Heart left ventricle (tissue), 16 donors: Measurements from ENCODE around the gene GCFC2. TPM values are rescaled to one million over a fixed set of nuclear protein-coding genes. Genes with fewer than 3 reads are reported as not detected.

Source experiments
- ATAC-seq, 4 donors: fragments of 200-7000 bp; cut with Tn5 transposase; one replicate each; pipeline ENCODE4 v1.9.1; 2020 to 2022; ENCODE audit warnings: moderate library complexity in 4 of 4, mild to moderate bottlenecking in 3 of 4, moderate number of reproducible peaks in 1 of 4
- DNase-seq, 5 donors: peaks; one replicate each; pipeline ENCODE4 v3.0.0-alpha.2; 2020
- H3K27ac ChIP-seq, 12 donors: fragments of 200-600 bp; sonication (generic) in 4 of 12; one replicate each; pipeline versions ENCODE4 v1.5.0 to v1.8.0; 2016 to 2022; ENCODE audit warnings: mild to moderate bottlenecking in 2 of 12
- H3K27me3 ChIP-seq, 9 donors: fragments of 200-600 bp; sonication (generic) in 2 of 9; one replicate each; pipeline versions ENCODE4 v1.5.1 to v1.8.0; 2016 to 2022; ENCODE audit warnings: mild to moderate bottlenecking in 3 of 9
- H3K36me3 ChIP-seq, 9 donors: fragments of 200-600 bp; sonication (generic) in 2 of 9; one replicate each; pipeline versions ENCODE4 v1.5.0 to v1.8.0; 2018 to 2022; ENCODE audit warnings: mild to moderate bottlenecking in 2 of 9
- H3K4me1 ChIP-seq, 12 donors: fragments of 200-600 bp; sonication (generic) in 4 of 12; one replicate each; pipeline versions ENCODE4 v1.5.0 to v1.8.0; 2016 to 2022; ENCODE audit warnings: mild to moderate bottlenecking in 3 of 12
- H3K4me3 ChIP-seq, 12 donors: fragments of 200-600 bp; sonication (generic) in 4 of 12; one replicate each; pipeline versions ENCODE4 v1.5.0 to v1.8.0; 2017 to 2022; ENCODE audit warnings: mild to moderate bottlenecking in 9 of 12, moderate library complexity in 4 of 12
- H3K9me3 ChIP-seq, 12 donors: fragments of 200-600 bp; sonication (generic) in 4 of 12; one replicate each; pipeline versions ENCODE4 v1.5.0 to v1.8.0; 2016 to 2022; ENCODE audit warnings: mild to moderate bottlenecking in 1 of 12
- CTCF ChIP-seq, 12 donors: fragments of 200-600 bp; sonication (generic) in 4 of 12; IDR thresholded peaks; one replicate each; pipeline versions ENCODE4 v1.5.0 to v1.8.0; 2018 to 2022; ENCODE audit warnings: antibody characterized with exemption in 12 of 12, mild to moderate bottlenecking in 5 of 12
- POLR2A ChIP-seq, 2 donors: fragments of 450-650 bp; IDR thresholded peaks; one replicate each; pipeline ENCODE4 v1.6.1; 2017; ENCODE audit warnings: antibody characterized with exemption in 2 of 2, mild to moderate bottlenecking in 2 of 2, moderate library complexity in 2 of 2
- WGBS, 4 donors: extraction: QIAGEN DNeasy Blood & Tissue Kit in 2 of 4; methylation state at CpG; one replicate each; pipeline versions ENCODE4 v1.1.5 to v1.1.7; 2013 to 2018; 5-methylcytosine and 5-hydroxymethylcytosine counted together
- intact Hi-C, 10 donors: fragments of 100-400 bp; cut with DNase I; formaldehyde crosslinking; loops; one replicate each; pipeline versions ENCODE4 v1.11.1 to v1.14.2; 2022
- polyA plus RNA-seq, 2 donors: library from polyadenylated mRNA; stranded (reverse); fragments of 200-250 nt; gene quantifications; one replicate each; pipeline ENCODE4 v1.2.3, GENCODE V29; 2013
- total RNA-seq, 9 donors: library from RNA; depleted of rRNA in 2 of 9; stranded (reverse); fragments of >200 nt in 2 of 9; fragmentation: NEBNext Ultra II Directional in 3 of 9; extraction: Animal tissue kit (Norgen Biotek cat#: 25700) in 3 of 9; gene quantifications; one replicate each; pipeline versions ENCODE4 v1.1.0 to v1.2.4, GENCODE V29; 2016 to 2023
- donor health status: ischemic (EF 13 %, LVEDD 7.1; RV severe dilation, severe dysfunction).
- donor health status: healthy with polysubstance abuse.
- donor health status: DM: no; HTN: yes; CAD: no.
- donor health status: DM: no; HTN: no; CAD: no.
- donor health status: ischemic (EF 25% LVEDD 6.9; RV normal size, moderate dysfunction).
- donor health status: ischemic (EF 25% LVEDD 5.7; RV mildly dilated, moderate dysfunction).
- donor health status: healthy.
- donor health status: DM: yes; HTN: yes; CAD: no.
- donor health status: ischemic (EF 35%, LVEDD 5.7; RV mildly dilated, moderate dysfunction).
- donor health status: nonischemic (EF 11% LVEDD 7.7; RV severe dilation, severe dysfunction).
- donor health status: DM: yes; HTN: yes; CAD: no.
- donor health status: PGD.
- donor health status: ischemic (EF 29% LVEDD 5.4; RV normal size, mild dysfunction).
- donor health status: nonischemic (EF 23%, LVEDD 6.1; RV moderate dilation, normal function).

The GCFC2 gene
- total and polyA plus RNA-seq, 11 donors = 7.2 to 16.5 (median 13.2) TPM

GRCh38 chr2:75654012-75654411 is 56.7 kb downstream of the GCFC2 start:
- Histone ChIP-seq H3K4me1 (peaks cover 0 to 3% (median 0%) of the 10 kb centered on the region in 12 donors), H3K9me3 (peaks cover 0 to 10% (median 0%) of the 10 kb centered on the region in 12 donors), H3K4me3 (no peak overlapping the region), H3K27me3 (no peaks in the 10 kb centered on the region), H3K27ac (no peak overlapping the region), H3K36me3 (peaks cover 0 to 100% (median 80%) of the 10 kb centered on the region in 9 donors)
- DNase-seq = no peak
- intact Hi-C loops = loop anchor here in 1 of 10 donors (10.0 kb wide), 1 partner anchor 51 kb away; no protein-coding TSS in a partner anchor
- TF ChIP-seq POLR2A (IDR thresholded peaks at IDR 0.05) (no peak), CTCF (IDR thresholded peaks at IDR 0.05) (no peak)
- no peak for ATAC-seq
- 94 to 98% (median 97%) methylated on average over 2 of the region's 2 CpGs for WGBS, 4 donors

DNA sequence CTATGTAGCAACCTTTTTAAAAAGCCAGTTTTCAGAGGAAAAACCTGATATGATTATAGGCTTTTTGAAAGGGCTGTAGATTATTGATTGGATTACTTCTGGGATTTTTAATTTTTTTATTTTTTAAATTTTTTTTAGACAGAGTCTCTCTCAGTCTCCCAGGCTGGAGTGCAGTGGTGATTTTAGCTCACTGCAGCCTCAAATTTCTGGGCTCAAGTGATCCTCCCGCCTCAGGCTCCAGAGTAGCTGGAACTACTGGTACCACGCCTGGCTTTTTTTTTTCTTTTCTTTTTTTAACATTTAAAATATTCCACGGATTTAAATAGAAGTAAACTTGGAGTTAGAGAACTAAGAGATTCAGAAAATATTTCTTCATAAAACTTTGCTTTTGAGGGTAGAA is 62.9 kb downstream of the GCFC2 start:
- TF ChIP-seq POLR2A (IDR thresholded peaks at IDR 0.05) (no peak), CTCF (IDR thresholded peaks at IDR 0.05) (no peak)
- H3K9me3 ChIP-seq = no peaks in the 10 kb centered on the region
- intact Hi-C loops = loop anchor here in 4 of 10 donors (2.0 to 10.0 kb wide), 3 partner anchors 63 to 67 kb away; partner anchors contain the start of gene GCFC2 (in 4 of the 4)
- peaks cover 0 to 24% (median 12%) of the 10 kb centered on the region in 12 donors for H3K4me1 ChIP-seq
- WGBS, 4 donors = 77 to 86% (median 85%) methylated on average over 3 of the region's 3 CpGs
- H3K27me3 ChIP-seq = no peaks in the 10 kb centered on the region
- peak overlapping the region in 10 of 12 donors; percentile 71 to 97 (median 92) for H3K4me3 ChIP-seq
- no peak for DNase-seq
- peak overlapping the region in 1 of 12 donors; percentile 88 for H3K27ac ChIP-seq
- H3K36me3 ChIP-seq = peaks cover 0 to 45% (median 24%) of the 10 kb centered on the region in 9 donors
- ATAC-seq = no peak

- peaks cover 0 to 24% (median 12%) of the 10 kb centered on the region in 12 donors for H3K4me1 ChIP-seq
- no peaks in the 10 kb centered on the region for H3K27me3 ChIP-seq
- intact Hi-C loops = loop anchor here in 4 of 10 donors (2.0 to 10.0 kb wide), 3 partner anchors 64 to 68 kb away; partner anchors contain the start of gene GCFC2 (in 4 of the 4)
- 0 to 2% (median 0%) methylated on average over 42 to 60 of the region's 60 CpGs for whole genome bisulfite sequencing, 4 donors
- no peaks in the 10 kb centered on the region for H3K9me3 ChIP-seq
- peak; percentile 98 to 100 (median 99) for ATAC-seq
- peak within 1 kb of the TSS; percentile 18 to 88 (median 72) for H3K27ac ChIP-seq
- peak within 1 kb of the TSS; percentile 71 to 97 (median 92) for H3K4me3 ChIP-seq
- DNase-seq = peak; percentile 87 to 92 (median 90)
- peaks cover 0 to 35% (median 14%) of the 10 kb centered on the region in 9 donors for H3K36me3 ChIP-seq
- TF ChIP-seq POLR2A (IDR thresholded peaks at IDR 0.05) (peak in 1 of 2 donors; percentile 56), CTCF (IDR thresholded peaks at IDR 0.05) (no peak)
Observed at GRCh38 chr2:75646583-75647425, 63.9 kb downstream of the GCFC2 start, which contains the start of gene MRPL19. MRPL19 (plus strand) TSS chr2:75646783; CDS start chr2:75646808, 25 bp downstream.
